K562 (cell line): ENCODE results near the gene ZSWIM9. TPM values are rescaled to one million over a fixed set of nuclear protein-coding genes. Genes with fewer than 3 reads are reported as not detected.

Source experiments
- ATAC-seq: fragments of 200-7000 bp; cut with Tn5 transposase; 3 replicates; pipeline ENCODE4 v1.9.1; 2020; ENCODE audit warnings: moderate library complexity
- BruUV-seq: library from RNA; stranded (reverse); fragments of 400-500 nt; replicated peaks from 2 replicates; lab custom pipeline; 2021; lab: Mats Ljungman, UMichigan
- CTCF ChIA-PET: fragments of 300-600 bp; formaldehyde crosslinking; extraction: SDS; loops from one replicate; lab custom pipeline; 2021; ENCODE audit warnings: low intra/inter-chr PET ratio; lab: Yijun Ruan, JAX
- POLR2A ChIA-PET: fragments of 300-600, 350-650 bp; sonication (Branson Sonifier 250); formaldehyde crosslinking; extraction: SDS; loops from one replicate; lab custom pipeline; 2021; ENCODE audit warnings: antibody characterized with exemption, inconsistent platforms; lab: Yijun Ruan, JAX
- DNase-seq, 4 experiments: peaks; one replicate each; pipeline versions ENCODE4 v3.0.0 to v3.0.0-alpha.2; 2011 to 2018; ENCODE audit warnings: low spot score in 3 of 4, mixed read lengths in 3 of 4; ENCODE audit errors: extremely low read depth in 1 of 4
- FAIRE-seq: peaks from 2 replicates; lab custom pipeline; 2011; peaks lifted over from hg19 to GRCh38; lab: Jason Lieb, UNC
- H2AFZ ChIP-seq: 2 replicates; pipeline ENCODE4 v1.6.0; 2011; ENCODE audit warnings: low read depth, low read length, control low read depth, inconsistent platforms
- H3K27ac ChIP-seq: fragments of 200-600 bp; 3 replicates; pipeline ENCODE4 v1.8.0; 2011; ENCODE audit warnings: low read depth, mild to moderate bottlenecking, control low read depth, inconsistent platforms, low read length, moderate library complexity, mixed read lengths; ENCODE audit errors: extremely low read depth
- H3K27me3 ChIP-seq, 2 experiments: fragments of 300-600 bp in 1 of 2; 2 replicates in 1 of 2; 3 replicates in 1 of 2; pipeline versions ENCODE4 v1.6.0 to v1.8.0; 2011; ENCODE audit warnings: inconsistent platforms in 2 of 2, low read length in 2 of 2, mild to moderate bottlenecking in 1 of 2, mixed read lengths in 1 of 2, moderate library complexity in 1 of 2; ENCODE audit not compliant: control insufficient read depth in 2 of 2, insufficient read depth in 2 of 2
- H3K36me3 ChIP-seq: fragments of 300-600 bp; 3 replicates; pipeline ENCODE4 v1.8.0; 2011; ENCODE audit warnings: mild to moderate bottlenecking, low read length, inconsistent platforms; ENCODE audit not compliant: control insufficient read depth, insufficient read depth
- H3K4me1 ChIP-seq, 2 experiments: fragments of 200-600 bp in 1 of 2; replicated peaks in 1 of 2; 2 replicates in 1 of 2; 3 replicates in 1 of 2; pipeline versions ENCODE4 v1.5.1 to v1.8.0; 2011; ENCODE audit warnings: inconsistent platforms in 2 of 2, low read length in 2 of 2, mild to moderate bottlenecking in 1 of 2, mixed read lengths in 1 of 2, moderate library complexity in 1 of 2; ENCODE audit not compliant: control insufficient read depth in 2 of 2, insufficient read depth in 2 of 2
- H3K4me2 ChIP-seq: 2 replicates; pipeline ENCODE4 v1.6.1; 2011; ENCODE audit warnings: low read length, control low read depth, inconsistent platforms, mixed read lengths; ENCODE audit not compliant: insufficient read depth
- H3K4me3 ChIP-seq: fragments of 200-600 bp; sonication (generic), shearing (Covaris generic); 2 replicates; pipeline ENCODE4 v1.5.1; 2016; ENCODE audit warnings: control low read depth, inconsistent platforms
- H3K79me2 ChIP-seq: fragments of 200-600 bp; 3 replicates; pipeline ENCODE4 v1.8.0; 2011; ENCODE audit warnings: low read length, inconsistent platforms; ENCODE audit not compliant: control insufficient read depth, insufficient read depth
- H3K9ac ChIP-seq, 2 experiments: 2 replicates each; pipeline versions ENCODE4 v1.6.0 to v1.6.1; 2011; ENCODE audit warnings: low read depth in 2 of 2, low read length in 2 of 2, control low read depth in 1 of 2, inconsistent platforms in 1 of 2, mild to moderate bottlenecking in 1 of 2, mixed read lengths in 1 of 2; ENCODE audit not compliant: insufficient read depth in 1 of 2
- H3K9me1 ChIP-seq: one replicate; pipeline ENCODE4 v1.6.0; 2011; ENCODE audit warnings: inconsistent platforms, mild to moderate bottlenecking, low read length, moderate library complexity; ENCODE audit not compliant: control insufficient read depth, insufficient read depth
- H3K9me3 ChIP-seq: replicated peaks from 2 replicates; pipeline ENCODE4 v1.5.1; 2011; ENCODE audit warnings: low read depth, low read length, inconsistent platforms; ENCODE audit not compliant: control insufficient read depth, insufficient read depth
- H4K20me1 ChIP-seq: replicated peaks from 2 replicates; pipeline ENCODE4 v1.6.1; 2011; ENCODE audit warnings: low read length, inconsistent platforms, mixed read lengths; ENCODE audit not compliant: control insufficient read depth, insufficient read depth
- CTCF ChIP-seq, 3 experiments: IDR thresholded peaks in 2 of 3; conservative IDR thresholded peaks in 1 of 3; 2 replicates each; pipeline ENCODE4 v1.5.1; 2011 to 2012; ENCODE audit warnings: low read length in 3 of 3, mild to moderate bottlenecking in 3 of 3, control low read depth in 2 of 3, improper control_type of control experiment in 1 of 3, inconsistent platforms in 1 of 3, low read depth in 1 of 3, mixed read lengths in 1 of 3, moderate library complexity in 1 of 3; ENCODE audit not compliant: insufficient read depth in 2 of 3
- POLR2G ChIP-seq: fragments of 200-400 bp; formaldehyde crosslinking; IDR thresholded peaks from 2 replicates; pipeline ENCODE4 v1.6.1; 2017; ENCODE audit warnings: low read depth, mild to moderate bottlenecking, antibody characterized with exemption, low read length, moderate library complexity
- RAD21 ChIP-seq, 2 experiments: fragments of 250-450 bp in 1 of 2; fragments of 450-650 bp in 1 of 2; sonication (Bioruptor Pico) in 1 of 2; formaldehyde crosslinking in 1 of 2; IDR thresholded peaks in 1 of 2; conservative IDR thresholded peaks in 1 of 2; 2 replicates each; pipeline versions ENCODE4 v1.4.0 to v1.8.0; 2020 to 2022; ENCODE audit warnings: mild to moderate bottlenecking in 2 of 2, moderate library complexity in 1 of 2
- SMARCC2 ChIP-seq: fragments of 450-650 bp; IDR thresholded peaks from 2 replicates; pipeline ENCODE4 v1.6.1; 2017; ENCODE audit warnings: antibody characterized with exemption, moderate library complexity, mild to moderate bottlenecking, low read depth
- TGIF2 ChIP-seq: sonication (generic); formaldehyde crosslinking; IDR thresholded peaks from 2 replicates; pipeline ENCODE4 v1.8.1; 2022; ENCODE audit warnings: mild to moderate bottlenecking, missing genetic modification reagents, moderate library complexity
- ZBTB33 ChIP-seq: sonication (generic); formaldehyde crosslinking; IDR thresholded peaks from 2 replicates; pipeline ENCODE4 v1.8.1; 2023; ENCODE audit warnings: mild to moderate bottlenecking, missing genetic modification reagents
- ZNF24 ChIP-seq: fragments of 450-650 bp; IDR thresholded peaks from 2 replicates; pipeline ENCODE4 v1.6.1; 2016
- WGBS: fragments of 100-300 bp; shearing (Covaris generic); methylation state at CpG from one replicate; pipeline ENCODE4 v1.1.6; 2016; ENCODE audit warnings: low coverage, mixed read lengths; ENCODE audit not compliant: insufficient coverage; ENCODE audit errors: missing lambda C conversion rate; 5-methylcytosine and 5-hydroxymethylcytosine counted together
- in situ Hi-C: fragments of 300-500 bp; cut with MboI; formaldehyde crosslinking; loops from 4 replicates; pipeline ENCODE4 v1.15.0; 2018; ENCODE audit warnings: inconsistent platforms, mixed read lengths
- intact Hi-C: fragments of 100-400 bp; cut with micrococcal nuclease; formaldehyde crosslinking; loops from 2 replicates; pipeline ENCODE4 v1.14.2; 2022
- polyA plus RNA-seq, 8 experiments: library from polyadenylated mRNA; depleted of rRNA in 4 of 8; stranded (reverse) in 5 of 8; unstranded in 3 of 8; fragments of >200 nt; fragmentation: Nextera tagmentation in 2 of 8; fragmentation: Illumina TruSeq in 1 of 8; extraction: Ambion mirVana in 2 of 8; extraction: Trizol in 1 of 8; gene quantifications; 2 replicates each; pipeline versions ENCODE4 v1.2.1 to v1.2.3, GENCODE V29; 2011 to 2014; ENCODE audit warnings: inconsistent platforms in 1 of 8, missing spikeins in 1 of 8
- total RNA-seq, 7 experiments: library from RNA; depleted of rRNA in 6 of 7; stranded (reverse); fragments of >200 nt in 6 of 7; fragmentation: Illumina TruSeq in 2 of 7; extraction: Trizol in 2 of 7; gene quantifications; 2 replicates each; pipeline versions ENCODE4 v1.2.1 to v1.2.3, GENCODE V29; 2011 to 2021; ENCODE audit warnings: low replicate concordance in 1 of 7

ZSWIM9 gene
- total and polyA plus RNA-seq, 9 of the 15 experiments (the other 6 are each of a cell fraction or from before 2014, with no cell fraction given), result 0.04 to 1.4 (median 0.34) TPM; not detected in 1

- FAIRE-seq, result peak; percentile 40
- intact Hi-C loops, result loop anchor here (5.0 kb wide), 1 partner anchor 87 kb away; no protein-coding TSS in a partner anchor
These were observed 23.8 kb downstream of the ZSWIM9 start for GRCh38 chr19:48194041-48194843.

More at GRCh38 chr19:48194041-48194843, 23.8 kb downstream of the ZSWIM9 start:
- Histone ChIP-seq H4K20me1 (no peaks in the 10 kb centered on the region), H3K9me1 (no peaks in the 10 kb centered on the region), H3K9me3 (no peaks in the 10 kb centered on the region), H3K4me2 (no peak overlapping the region), H3K27me3 (no peaks in the 10 kb centered on the region), H3K27ac (no peak overlapping the region), H3K9ac (no peak overlapping the region), H3K4me1 (peaks cover 5 to 24% of the 10 kb centered on the region in 2 experiments; a peak in 3 of 5 replicates), H3K36me3 (no peaks in the 10 kb centered on the region), H3K4me3 (no peak overlapping the region), H3K79me2 (no peaks in the 10 kb centered on the region), H2AFZ (no peak overlapping the region)
- TF ChIP-seq POLR2G (0 out of 2 replicates have a peak, but pooled peaks have one; percentile 28), SMARCC2 (no peak), RAD21 (CRISPR knock-in tag; conservative IDR thresholded peaks at IDR 0.05 in 1 of 2, IDR thresholded peaks at IDR 0.05 in 1 of 2) (peak in 1 of 2 experiments; percentile 42; a peak in 2 of 4 replicates), ZBTB33 (CRISPR knock-in tag) (peak; percentile 75; the same call in 1 of the 2 replicates), ZNF24 (peak; percentile 75; the same call in 1 of the 2 replicates), CTCF (IDR thresholded peaks at IDR 0.05 in 2 of 3, conservative IDR thresholded peaks at IDR 0.05 in 1 of 3; ENCODE audit: insufficient read depth in 2 of 3, low read depth in 1 of 3, low read length in 3 of 3) (peak; percentile 47 to 75 (median 48)), TGIF2 (CRISPR knock-in tag) (no peak)
- no TSS peak for BruUV-seq
- ChIA-PET POLR2A (interaction anchor here (1.0 to 1.4 kb wide), 2 partner anchors 9 to 21 kb away, joined by 3 read pairs; no protein-coding TSS in a partner anchor), CTCF (no interaction called here)
- DNase-seq (peak in 3 of 4 experiments; percentile 32 to 50 (median 38)), ATAC-seq (no peak)
- in situ Hi-C loops, result no loop called here
- 53% methylated on average over 28 of the region's 36 CpGs for WGBS
